Measurements from ENCODE around the gene KRTAP10-9. TPM values are rescaled to one million over a fixed set of nuclear protein-coding genes. Genes with fewer than 3 reads are reported as not detected.

Gene KRTAP10-9
- total and polyA plus RNA-seq, 10 donors, result not detected

DNA sequence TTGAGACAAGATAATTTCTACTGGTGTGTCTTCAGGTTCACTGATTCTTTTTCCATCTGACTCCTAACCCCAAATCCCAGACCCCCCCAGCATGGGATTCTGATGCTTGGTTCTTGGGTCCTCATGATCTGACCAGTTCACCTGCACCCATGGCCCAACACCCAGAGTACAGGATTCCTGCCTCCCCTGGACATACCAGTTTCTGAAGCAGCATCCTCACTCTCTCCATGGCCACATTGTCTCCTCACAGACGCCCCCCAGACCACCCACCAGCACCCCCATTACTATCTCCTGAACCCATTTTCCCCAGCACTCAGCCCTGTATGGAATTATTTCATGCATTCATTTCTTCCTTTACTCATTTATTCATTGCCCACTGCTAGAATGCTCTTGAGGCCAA lies 30.0 kb downstream of the KRTAP10-9 start:
- TF ChIP-seq POLR2A (IDR thresholded peaks at IDR 0.05), result no peak
- no peak for TF ChIP-seq POLR2AphosphoS5 (IDR thresholded peaks at IDR 0.05)
- TF ChIP-seq, protein P1, sequence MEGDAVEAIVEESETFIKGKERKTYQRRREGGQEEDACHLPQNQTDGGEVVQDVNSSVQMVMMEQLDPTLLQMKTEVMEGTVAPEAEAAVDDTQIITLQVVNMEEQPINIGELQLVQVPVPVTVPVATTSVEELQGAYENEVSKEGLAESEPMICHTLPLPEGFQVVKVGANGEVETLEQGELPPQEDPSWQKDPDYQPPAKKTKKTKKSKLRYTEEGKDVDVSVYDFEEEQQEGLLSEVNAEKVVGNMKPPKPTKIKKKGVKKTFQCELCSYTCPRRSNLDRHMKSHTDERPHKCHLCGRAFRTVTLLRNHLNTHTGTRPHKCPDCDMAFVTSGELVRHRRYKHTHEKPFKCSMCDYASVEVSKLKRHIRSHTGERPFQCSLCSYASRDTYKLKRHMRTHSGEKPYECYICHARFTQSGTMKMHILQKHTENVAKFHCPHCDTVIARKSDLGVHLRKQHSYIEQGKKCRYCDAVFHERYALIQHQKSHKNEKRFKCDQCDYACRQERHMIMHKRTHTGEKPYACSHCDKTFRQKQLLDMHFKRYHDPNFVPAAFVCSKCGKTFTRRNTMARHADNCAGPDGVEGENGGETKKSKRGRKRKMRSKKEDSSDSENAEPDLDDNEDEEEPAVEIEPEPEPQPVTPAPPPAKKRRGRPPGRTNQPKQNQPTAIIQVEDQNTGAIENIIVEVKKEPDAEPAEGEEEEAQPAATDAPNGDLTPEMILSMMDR (IDR thresholded peaks at IDR 0.05 in 8 of 11, conservative IDR thresholded peaks at IDR 0.05 in 3 of 11), result no peak
- peak overlapping the region in 1 of 8 donors; percentile 28 for H3K4me3 ChIP-seq
- peak overlapping the region; percentile 2 to 90 (median 72) for H3K27ac ChIP-seq
- H3K27me3 ChIP-seq (replicated peaks in 1 of 7), result peaks cover 0 to 29% (median 0%) of the 10 kb centered on the region in 7 donors
- DNase-seq, result no peak
- intact Hi-C loops (cut with DNase I; ENCODE audit: low total_unique reads), result no loop called here
- H3K36me3 ChIP-seq, result no peaks in the 10 kb centered on the region
- 30 to 76% (median 61%) methylated on average over 1 of the region's 1 CpG for WGBS, 5 donors
- peaks cover 0 to 21% (median 6%) of the 10 kb centered on the region in 6 donors for H3K4me1 ChIP-seq
- peaks cover 0 to 23% (median 14%) of the 10 kb centered on the region in 8 donors for H3K9me3 ChIP-seq

DNA sequence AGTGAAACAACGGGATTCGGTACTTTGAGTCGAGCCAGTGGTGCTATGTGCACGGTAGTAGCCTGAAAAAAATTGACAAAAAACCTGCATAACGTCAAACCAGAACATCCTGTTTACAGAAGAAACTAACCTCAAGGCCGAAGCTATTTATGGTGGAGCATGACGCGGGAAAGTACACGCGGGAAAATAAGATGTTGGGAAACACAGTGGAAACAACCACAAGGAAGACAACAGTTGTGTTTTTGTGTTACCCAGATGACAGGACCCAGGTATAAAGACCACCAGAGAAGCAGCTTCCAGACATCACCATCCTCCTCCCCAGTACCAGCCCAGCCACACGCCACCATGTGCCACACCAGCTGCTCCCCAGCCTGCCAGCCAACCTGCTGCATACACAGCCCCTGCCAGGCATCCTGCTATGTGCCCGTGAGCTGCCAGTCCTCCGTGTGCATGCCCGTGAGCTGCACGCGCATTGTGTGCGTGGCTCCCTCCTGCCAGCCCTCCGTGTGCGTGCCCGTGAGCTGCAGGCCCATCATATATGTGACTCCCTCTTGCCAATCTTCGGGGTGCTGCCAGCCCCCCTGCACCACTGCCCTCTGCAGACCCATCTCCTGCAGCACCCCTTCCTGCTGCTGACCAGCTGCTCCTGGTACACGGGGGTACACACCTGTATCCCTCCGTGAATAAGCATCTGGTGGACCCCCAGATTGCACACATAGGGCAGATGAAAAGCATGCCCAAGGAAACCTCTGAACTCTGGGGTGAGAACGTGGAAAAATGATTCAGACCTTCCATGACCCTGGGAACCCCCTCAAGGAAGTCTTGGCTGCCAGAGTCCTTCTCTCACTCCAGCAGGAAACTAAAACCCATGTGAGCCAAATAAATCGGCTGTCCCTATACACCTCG lies 31.0 kb downstream of the KRTAP10-9 start, which contains the start of gene KRTAP12-3:
KRTAP12-3 (plus strand) TSS at position 298 of the 906 bp plus-strand sequence; CDS start at position 346, 48 bp downstream.
- peak within 1 kb of the TSS in 1 of 8 donors; percentile 28 for H3K4me3 ChIP-seq
- intact Hi-C loops (cut with DNase I; ENCODE audit: low total_unique reads), result no loop called here
- H3K4me1 ChIP-seq, result peaks cover 0 to 21% (median 6%) of the 10 kb centered on the region in 6 donors
- peaks cover 0 to 29% (median 0%) of the 10 kb centered on the region in 7 donors for H3K27me3 ChIP-seq (replicated peaks in 1 of 7)
- TF ChIP-seq POLR2A (IDR thresholded peaks at IDR 0.05) (no peak), POLR2AphosphoS5 (IDR thresholded peaks at IDR 0.05) (peak; percentile 52 to 80 (median 69))
- TF ChIP-seq, protein P1 (IDR thresholded peaks at IDR 0.05 in 8 of 11, conservative IDR thresholded peaks at IDR 0.05 in 3 of 11), result no peak
- no peaks in the 10 kb centered on the region for H3K36me3 ChIP-seq
- peaks cover 0 to 24% (median 18%) of the 10 kb centered on the region in 8 donors for H3K9me3 ChIP-seq
- 43 to 68% (median 62%) methylated on average over 16 to 26 of the region's 26 CpGs for WGBS, 5 donors
- DNase-seq, result peak; percentile 86
- H3K27ac ChIP-seq, result peak within 1 kb of the TSS; percentile 2 to 90 (median 72)

DNA sequence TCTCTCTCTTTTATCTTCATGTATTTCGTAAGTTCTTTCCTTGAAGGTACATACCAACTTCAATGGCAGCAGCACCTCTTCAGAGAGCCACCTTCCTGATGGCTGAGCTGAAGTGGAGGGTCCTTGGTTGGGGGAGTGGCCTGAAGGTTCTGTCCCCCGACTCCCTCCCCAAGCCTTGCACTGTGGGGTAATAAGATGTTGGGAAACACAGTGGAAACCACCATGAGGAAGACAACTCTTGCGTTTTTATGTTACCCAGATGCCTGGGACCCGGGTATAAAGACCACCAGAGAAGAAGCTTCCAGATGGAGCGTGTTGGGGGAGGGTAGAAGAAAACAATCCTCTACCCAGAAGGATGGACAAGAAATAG lies 31.6 kb downstream of the KRTAP10-9 start:
- DNase-seq, result no peak
- intact Hi-C loops (cut with DNase I; ENCODE audit: low total_unique reads), result no loop called here
- Histone ChIP-seq H3K27me3 (replicated peaks in 1 of 7) (peaks cover 0 to 29% (median 0%) of the 10 kb centered on the region in 7 donors), H3K4me1 (peaks cover 0 to 21% (median 6%) of the 10 kb centered on the region in 6 donors), H3K9me3 (peaks cover 0 to 30% (median 21%) of the 10 kb centered on the region in 8 donors), H3K4me3 (no peak overlapping the region), H3K36me3 (no peaks in the 10 kb centered on the region), H3K27ac (peak overlapping the region; percentile 2 to 90 (median 72))
- WGBS, 5 donors, result 67 to 84% (median 72%) methylated on average over 5 of the region's 5 CpGs
- TF ChIP-seq POLR2AphosphoS5 (IDR thresholded peaks at IDR 0.05) (no peak), POLR2A (IDR thresholded peaks at IDR 0.05) (no peak)
- TF ChIP-seq, protein P1 (IDR thresholded peaks at IDR 0.05 in 8 of 11, conservative IDR thresholded peaks at IDR 0.05 in 3 of 11), result no peak
